ENCODE data around the gene XPO6. TPM values are rescaled to one million over a fixed set of nuclear protein-coding genes. Genes with fewer than 3 reads are reported as not detected.

Gene XPO6
- total RNA-seq, 1 donor from 2014 or later: 168 TPM

DNA sequence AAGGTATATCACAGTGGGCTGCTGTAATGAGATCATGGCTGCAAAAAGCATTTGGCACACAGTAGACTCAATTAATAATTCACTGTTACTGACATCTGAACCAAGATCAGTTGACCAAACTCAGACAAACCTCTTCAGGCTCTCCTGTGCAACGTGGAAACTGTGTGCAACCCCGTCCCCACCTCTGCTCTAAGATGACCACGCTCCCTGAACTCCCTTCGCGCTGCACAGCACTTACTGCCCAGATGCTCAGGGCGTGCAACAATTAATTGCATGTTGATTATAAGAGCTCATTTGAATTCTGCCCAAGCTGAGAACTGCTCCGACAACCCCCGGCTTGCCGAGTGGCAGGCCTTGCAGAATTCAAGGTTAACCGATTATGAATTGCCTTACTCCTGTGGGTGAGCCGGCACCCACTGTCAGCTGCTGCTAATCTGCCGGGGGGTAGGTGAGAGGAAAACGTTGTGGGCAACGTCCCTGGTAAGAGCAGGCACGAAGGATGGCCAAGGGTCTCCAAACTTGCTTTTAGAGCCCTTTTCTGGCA is 147.0 kb downstream of the XPO6 start:
- TF ChIP-seq, protein P1, sequence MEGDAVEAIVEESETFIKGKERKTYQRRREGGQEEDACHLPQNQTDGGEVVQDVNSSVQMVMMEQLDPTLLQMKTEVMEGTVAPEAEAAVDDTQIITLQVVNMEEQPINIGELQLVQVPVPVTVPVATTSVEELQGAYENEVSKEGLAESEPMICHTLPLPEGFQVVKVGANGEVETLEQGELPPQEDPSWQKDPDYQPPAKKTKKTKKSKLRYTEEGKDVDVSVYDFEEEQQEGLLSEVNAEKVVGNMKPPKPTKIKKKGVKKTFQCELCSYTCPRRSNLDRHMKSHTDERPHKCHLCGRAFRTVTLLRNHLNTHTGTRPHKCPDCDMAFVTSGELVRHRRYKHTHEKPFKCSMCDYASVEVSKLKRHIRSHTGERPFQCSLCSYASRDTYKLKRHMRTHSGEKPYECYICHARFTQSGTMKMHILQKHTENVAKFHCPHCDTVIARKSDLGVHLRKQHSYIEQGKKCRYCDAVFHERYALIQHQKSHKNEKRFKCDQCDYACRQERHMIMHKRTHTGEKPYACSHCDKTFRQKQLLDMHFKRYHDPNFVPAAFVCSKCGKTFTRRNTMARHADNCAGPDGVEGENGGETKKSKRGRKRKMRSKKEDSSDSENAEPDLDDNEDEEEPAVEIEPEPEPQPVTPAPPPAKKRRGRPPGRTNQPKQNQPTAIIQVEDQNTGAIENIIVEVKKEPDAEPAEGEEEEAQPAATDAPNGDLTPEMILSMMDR (conservative IDR thresholded peaks at IDR 0.05; ENCODE audit: low read depth, low read length): no peak
- H3K4me3 ChIP-seq (ENCODE audit: low read depth, low read length): no peak overlapping the region
- no peak for DNase-seq (ENCODE audit: low read depth)

DNA sequence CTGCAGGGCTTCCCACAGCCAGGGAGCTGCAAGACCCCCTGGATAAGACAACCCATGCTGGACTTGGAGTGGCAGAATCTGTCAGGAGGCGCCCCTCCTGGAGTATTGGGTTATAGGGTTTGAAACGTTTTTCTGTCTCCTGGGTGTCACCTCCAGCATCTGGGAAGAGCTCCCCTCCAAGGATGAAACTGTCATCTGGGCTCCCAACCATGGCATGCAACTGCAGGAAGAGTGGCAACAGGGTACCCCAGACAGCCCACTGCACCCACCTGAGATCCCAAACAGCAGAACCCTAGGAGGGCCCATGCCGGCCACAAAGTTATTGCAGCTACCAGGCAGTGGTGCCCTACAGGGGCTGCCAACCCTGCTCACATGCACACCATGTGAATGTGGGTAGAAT is 147.6 kb downstream of the XPO6 start:
- no peak overlapping the region for H3K4me3 ChIP-seq (ENCODE audit: low read depth, low read length)
- DNase-seq (ENCODE audit: low read depth): no peak
- TF ChIP-seq, protein P1 (conservative IDR thresholded peaks at IDR 0.05; ENCODE audit: low read depth, low read length): no peak

DNA sequence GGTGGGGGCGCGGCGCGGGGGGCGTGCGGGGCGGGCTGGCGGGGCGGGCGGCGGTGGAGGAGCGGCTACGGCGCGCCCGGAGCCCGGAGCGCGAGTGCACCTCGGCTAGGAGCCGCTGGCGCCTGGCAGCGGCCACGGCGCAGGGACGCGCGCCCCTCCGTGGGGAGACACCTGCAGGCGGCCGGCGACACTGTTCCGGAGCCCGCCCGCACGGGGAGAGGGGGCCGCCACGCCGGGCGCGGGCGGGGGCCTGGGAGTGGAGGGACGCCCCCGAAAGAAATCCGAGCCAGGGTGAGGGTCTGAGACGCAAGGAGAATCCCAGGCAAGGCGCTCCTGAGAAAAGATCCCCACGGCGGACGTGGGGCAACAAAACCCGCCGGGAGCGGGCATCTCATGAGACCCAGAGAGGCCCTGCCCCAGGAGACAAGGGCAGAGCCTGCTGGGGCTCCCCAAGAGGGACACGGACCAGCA is 148.1 kb downstream of the XPO6 start, which contains the start of gene GSG1L:
TSS of gene GSG1L (minus strand) at position 124 of the 471 bp plus-strand sequence. CDS start 290 bp downstream, outside the sequence.
- TF ChIP-seq, protein P1 (conservative IDR thresholded peaks at IDR 0.05; ENCODE audit: low read depth, low read length): no peak
- no peak for DNase-seq (ENCODE audit: low read depth)
- H3K4me3 ChIP-seq (ENCODE audit: low read depth, low read length): no peak within 1 kb of the TSS

DNA sequence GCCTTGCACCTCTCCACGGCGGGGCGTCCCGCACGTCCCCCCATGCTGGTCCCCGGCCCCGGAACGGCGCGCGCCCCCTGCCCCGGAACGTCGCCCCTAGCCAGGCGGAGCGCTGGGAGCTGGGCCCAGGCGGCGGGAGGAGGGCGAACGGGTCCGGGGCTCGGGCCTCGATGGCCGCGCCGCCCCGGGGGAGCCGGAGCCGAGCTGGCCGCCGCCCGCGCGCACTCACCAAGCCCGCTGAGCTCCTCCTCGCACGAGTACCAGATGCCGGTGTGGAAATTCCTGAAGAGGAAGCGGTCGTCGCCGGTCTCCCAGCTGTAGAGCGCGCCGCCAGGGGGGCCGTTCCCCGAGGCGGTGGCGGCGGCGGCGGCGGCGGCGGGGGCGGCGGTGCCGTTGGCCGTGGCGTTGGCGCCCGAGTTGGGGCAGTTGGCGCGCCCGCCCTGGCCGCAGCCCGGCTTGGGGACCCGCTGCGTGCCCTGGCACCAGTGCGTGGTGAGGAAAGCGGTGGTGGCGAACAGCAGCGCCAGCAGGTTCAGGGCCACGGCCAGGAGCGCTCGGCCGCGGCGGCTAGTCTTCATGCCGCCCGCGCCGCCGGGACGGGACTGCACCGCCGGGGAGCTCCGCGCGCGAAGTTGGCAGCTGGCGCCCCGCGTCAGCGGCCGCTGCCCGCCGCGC is 148.8 kb downstream of the XPO6 start:
- DNase-seq (ENCODE audit: low read depth): no peak
- TF ChIP-seq, protein P1 (conservative IDR thresholded peaks at IDR 0.05; ENCODE audit: low read depth, low read length): no peak
- H3K4me3 ChIP-seq (ENCODE audit: low read depth, low read length): no peak overlapping the region

DNA sequence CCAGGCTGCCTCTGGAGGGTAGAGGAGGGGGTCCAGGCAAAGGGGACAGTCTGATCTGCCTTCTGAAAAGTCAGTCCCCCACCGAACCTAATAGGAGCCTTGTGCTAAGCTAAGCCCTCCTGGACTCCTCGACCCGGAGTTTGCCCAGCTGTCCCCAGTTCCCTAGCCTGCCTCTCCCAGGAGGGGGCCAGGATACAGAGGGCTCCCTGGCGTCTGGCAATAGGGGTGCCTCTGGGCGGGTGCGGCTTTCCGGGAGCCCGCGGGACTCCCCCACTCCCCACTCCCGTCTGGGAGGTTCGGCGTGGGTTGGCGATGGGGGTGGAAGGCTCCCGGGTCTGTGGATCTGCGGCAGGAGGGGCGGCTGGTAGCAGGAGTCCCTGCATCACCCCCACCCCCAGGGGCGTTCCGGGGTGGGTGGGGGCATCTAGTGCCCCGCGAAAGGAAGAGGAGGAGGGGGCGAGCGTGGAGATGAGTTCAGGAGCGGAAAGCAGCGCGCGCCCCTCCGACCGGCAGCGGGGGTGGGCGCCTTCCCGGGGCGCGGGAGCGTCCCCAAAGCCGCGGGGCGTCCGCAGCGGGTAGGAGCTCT is 149.4 kb downstream of the XPO6 start:
- TF ChIP-seq, protein P1 (conservative IDR thresholded peaks at IDR 0.05; ENCODE audit: low read depth, low read length): no peak

DNA sequence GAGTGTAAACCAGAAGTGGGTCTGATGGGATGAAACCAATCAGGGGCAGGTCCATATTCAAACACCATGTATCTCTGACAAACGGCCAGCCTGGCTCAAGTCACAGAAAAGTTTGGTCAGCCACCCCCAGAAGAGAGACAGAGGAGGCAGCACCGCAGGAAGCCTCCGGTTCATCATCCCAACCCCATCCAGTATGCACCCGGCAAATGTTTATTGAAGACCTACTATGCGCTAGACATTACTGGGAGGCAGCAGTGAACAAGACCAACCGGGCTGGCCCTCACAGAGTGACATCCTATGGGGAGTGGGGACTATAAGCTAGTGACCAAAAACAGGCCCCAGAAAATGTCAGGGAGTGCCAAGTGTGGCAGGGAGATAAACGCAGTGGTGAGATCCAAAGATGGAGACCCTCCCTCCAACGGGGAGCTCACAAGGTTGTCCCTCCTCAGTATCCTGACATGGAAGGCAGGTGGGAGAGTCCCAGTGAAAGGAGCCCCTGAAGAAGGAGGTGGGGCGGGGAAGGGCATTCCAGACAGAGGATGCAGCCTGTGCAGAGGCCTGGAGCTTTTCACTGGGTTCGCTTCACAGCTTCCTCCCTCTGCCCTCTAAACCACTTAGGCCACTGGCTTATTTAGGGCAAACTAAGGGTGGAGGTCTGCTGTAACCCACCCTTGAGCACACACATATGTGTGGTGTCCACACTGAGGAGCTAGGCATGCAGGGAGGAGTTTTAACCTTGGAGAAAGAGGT is 150.2 kb downstream of the XPO6 start:
- TF ChIP-seq, protein P1 (conservative IDR thresholded peaks at IDR 0.05; ENCODE audit: low read depth, low read length): no peak
- no peak overlapping the region for H3K4me3 ChIP-seq (ENCODE audit: low read depth, low read length)
- DNase-seq (ENCODE audit: low read depth): no peak

More for the DNA sequence above, 149.4 kb downstream of the XPO6 start:
- no peak for DNase-seq (ENCODE audit: low read depth)
- no peak overlapping the region for H3K4me3 ChIP-seq (ENCODE audit: low read depth, low read length)
